Subcutaneous preadipocyte (primary cell): ENCODE results near the gene HSPA13. TPM values are rescaled to one million over a fixed set of nuclear protein-coding genes. Genes with fewer than 3 reads are reported as not detected.

Experiments used
- total RNA-seq: library from RNA; depleted of rRNA; stranded (reverse); fragments of >200 nt; gene quantifications from 2 replicates; pipeline ENCODE4 v1.2.3, GENCODE V29; 2012

The HSPA13 gene
- total RNA-seq: 30.9 and 41.1 TPM in 2 replicates

DNA sequence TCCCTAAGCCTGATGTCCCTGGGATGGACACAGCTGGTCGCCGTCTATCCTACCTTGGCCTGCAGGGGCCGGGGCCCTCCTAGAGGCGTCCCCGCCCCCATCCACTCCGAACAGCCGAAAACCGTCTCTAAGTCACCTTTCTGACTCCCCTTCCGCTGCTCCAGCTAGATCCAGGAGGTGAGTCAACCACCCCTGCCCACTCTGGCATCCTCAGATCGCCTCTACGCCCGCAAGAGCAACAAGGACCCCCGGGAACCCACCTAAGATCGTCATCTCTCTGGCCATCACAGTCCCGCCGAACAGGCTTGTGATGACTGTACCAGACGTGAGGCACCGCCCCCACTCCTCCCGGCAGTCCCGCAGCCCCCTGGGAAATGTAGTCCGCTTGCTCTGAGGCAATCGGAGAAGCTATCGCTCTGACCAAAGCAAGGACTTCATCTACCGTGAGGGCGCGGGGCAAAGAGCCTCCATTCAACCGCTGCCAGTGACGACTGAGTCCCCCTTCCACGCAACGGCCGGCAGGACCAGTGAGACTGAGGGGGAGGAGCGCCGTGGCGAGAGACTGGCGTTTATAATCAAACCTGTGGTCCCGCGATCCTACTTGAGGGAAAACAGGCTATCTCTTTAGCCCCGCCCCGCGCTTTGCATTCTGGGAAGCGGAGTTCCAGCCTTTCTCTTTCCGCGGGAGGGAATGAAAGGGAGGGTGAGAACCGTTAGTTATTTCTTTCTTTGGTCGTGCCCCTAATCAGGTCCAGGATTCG lies at the start of gene HSPA13:
TSS of gene HSPA13 (minus strand) at position 312 of the 761 bp plus-strand sequence. CDS start at position 285, 27 bp downstream.

Other genes with a start within 250 kb of the HSPA13 start
- gene LIPI, start 172.2 kb downstream of the HSPA13 start, total RNA-seq: not detected in 2 replicates
- gene RBM11, start 167.0 kb downstream of the HSPA13 start, total RNA-seq: not detected in 2 replicates
- gene SAMSN1, start 163.2 kb upstream of the HSPA13 start, total RNA-seq: not detected in 2 replicates